HL-60 (cell line): ENCODE measurements around the gene MYRFL.

ENCODE experiments used
- DNase-seq, 2 experiments: peaks; one replicate each; pipeline ENCODE4 v3.0.0-alpha.2; 2010 to 2020; ENCODE audit warnings: low read depth in 1 of 2, low spot score in 1 of 2
- H3K27ac ChIP-seq: fragments of 250-450 bp; sonication (Bioruptor Pico); replicated peaks from 2 replicates; pipeline ENCODE4 v1.5.1; 2020; ENCODE audit warnings: mild to moderate bottlenecking, moderate library complexity
- H3K27me3 ChIP-seq: fragments of 250-450 bp; sonication (Bioruptor Pico); 2 replicates; pipeline ENCODE4 v1.5.1; 2021; ENCODE audit warnings: mild to moderate bottlenecking, moderate library complexity; ENCODE audit not compliant: insufficient read depth, poor library complexity, severe bottlenecking
- H3K4me3 ChIP-seq: replicated peaks from 2 replicates; pipeline ENCODE4 v1.5.1; 2011; ENCODE audit warnings: mild to moderate bottlenecking, control low read depth, low read length; ENCODE audit not compliant: insufficient read depth
- GABPA ChIP-seq: IDR thresholded peaks from 2 replicates; pipeline ENCODE4 v1.6.1; 2012; ENCODE audit warnings: low read depth
- POLR2AphosphoS5 ChIP-seq: IDR thresholded peaks from 2 replicates; pipeline ENCODE4 v1.6.1; 2012; ENCODE audit warnings: low read depth
- SPI1 ChIP-seq: IDR thresholded peaks from 2 replicates; pipeline ENCODE4 v1.6.1; 2012; ENCODE audit warnings: low read depth, mild to moderate bottlenecking, borderline replicate concordance
- TF ChIP-seq, protein P1 (sequence below): IDR thresholded peaks from 2 replicates; pipeline ENCODE4 v1.6.1; 2012; ENCODE audit warnings: low read depth; ENCODE audit not compliant: insufficient replicate concordance
- TF ChIP-seq, protein P2 (sequence below): IDR thresholded peaks from one replicate; pipeline ENCODE4 v1.5.1; 2011; ENCODE audit warnings: low read length, control low read depth, inconsistent platforms; ENCODE audit not compliant: insufficient read depth

Gene MYRFL

GRCh38 chr12:69880571-69880970 lies 55.5 kb downstream of the MYRFL start:
- TF ChIP-seq GABPA: no peak
- no peak for TF ChIP-seq POLR2AphosphoS5
- TF ChIP-seq, protein P1, sequence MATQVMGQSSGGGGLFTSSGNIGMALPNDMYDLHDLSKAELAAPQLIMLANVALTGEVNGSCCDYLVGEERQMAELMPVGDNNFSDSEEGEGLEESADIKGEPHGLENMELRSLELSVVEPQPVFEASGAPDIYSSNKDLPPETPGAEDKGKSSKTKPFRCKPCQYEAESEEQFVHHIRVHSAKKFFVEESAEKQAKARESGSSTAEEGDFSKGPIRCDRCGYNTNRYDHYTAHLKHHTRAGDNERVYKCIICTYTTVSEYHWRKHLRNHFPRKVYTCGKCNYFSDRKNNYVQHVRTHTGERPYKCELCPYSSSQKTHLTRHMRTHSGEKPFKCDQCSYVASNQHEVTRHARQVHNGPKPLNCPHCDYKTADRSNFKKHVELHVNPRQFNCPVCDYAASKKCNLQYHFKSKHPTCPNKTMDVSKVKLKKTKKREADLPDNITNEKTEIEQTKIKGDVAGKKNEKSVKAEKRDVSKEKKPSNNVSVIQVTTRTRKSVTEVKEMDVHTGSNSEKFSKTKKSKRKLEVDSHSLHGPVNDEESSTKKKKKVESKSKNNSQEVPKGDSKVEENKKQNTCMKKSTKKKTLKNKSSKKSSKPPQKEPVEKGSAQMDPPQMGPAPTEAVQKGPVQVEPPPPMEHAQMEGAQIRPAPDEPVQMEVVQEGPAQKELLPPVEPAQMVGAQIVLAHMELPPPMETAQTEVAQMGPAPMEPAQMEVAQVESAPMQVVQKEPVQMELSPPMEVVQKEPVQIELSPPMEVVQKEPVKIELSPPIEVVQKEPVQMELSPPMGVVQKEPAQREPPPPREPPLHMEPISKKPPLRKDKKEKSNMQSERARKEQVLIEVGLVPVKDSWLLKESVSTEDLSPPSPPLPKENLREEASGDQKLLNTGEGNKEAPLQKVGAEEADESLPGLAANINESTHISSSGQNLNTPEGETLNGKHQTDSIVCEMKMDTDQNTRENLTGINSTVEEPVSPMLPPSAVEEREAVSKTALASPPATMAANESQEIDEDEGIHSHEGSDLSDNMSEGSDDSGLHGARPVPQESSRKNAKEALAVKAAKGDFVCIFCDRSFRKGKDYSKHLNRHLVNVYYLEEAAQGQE: no peak
- no peak for TF ChIP-seq SPI1
- TF ChIP-seq, protein P2, sequence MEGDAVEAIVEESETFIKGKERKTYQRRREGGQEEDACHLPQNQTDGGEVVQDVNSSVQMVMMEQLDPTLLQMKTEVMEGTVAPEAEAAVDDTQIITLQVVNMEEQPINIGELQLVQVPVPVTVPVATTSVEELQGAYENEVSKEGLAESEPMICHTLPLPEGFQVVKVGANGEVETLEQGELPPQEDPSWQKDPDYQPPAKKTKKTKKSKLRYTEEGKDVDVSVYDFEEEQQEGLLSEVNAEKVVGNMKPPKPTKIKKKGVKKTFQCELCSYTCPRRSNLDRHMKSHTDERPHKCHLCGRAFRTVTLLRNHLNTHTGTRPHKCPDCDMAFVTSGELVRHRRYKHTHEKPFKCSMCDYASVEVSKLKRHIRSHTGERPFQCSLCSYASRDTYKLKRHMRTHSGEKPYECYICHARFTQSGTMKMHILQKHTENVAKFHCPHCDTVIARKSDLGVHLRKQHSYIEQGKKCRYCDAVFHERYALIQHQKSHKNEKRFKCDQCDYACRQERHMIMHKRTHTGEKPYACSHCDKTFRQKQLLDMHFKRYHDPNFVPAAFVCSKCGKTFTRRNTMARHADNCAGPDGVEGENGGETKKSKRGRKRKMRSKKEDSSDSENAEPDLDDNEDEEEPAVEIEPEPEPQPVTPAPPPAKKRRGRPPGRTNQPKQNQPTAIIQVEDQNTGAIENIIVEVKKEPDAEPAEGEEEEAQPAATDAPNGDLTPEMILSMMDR: no peak
- no peak overlapping the region for H3K4me3 ChIP-seq
- H3K27me3 ChIP-seq: no peaks in the 10 kb centered on the region
- H3K27ac ChIP-seq: no peak overlapping the region
- DNase-seq: no peak

GRCh38 chr12:69881771-69882170 lies 56.7 kb downstream of the MYRFL start:
- no peak for DNase-seq
- Histone ChIP-seq H3K27me3 (peaks cover 2% of the 10 kb centered on the region), H3K27ac (no peak overlapping the region), H3K4me3 (no peak overlapping the region)
- TF ChIP-seq GABPA (no peak), SPI1 (no peak)
- TF ChIP-seq, protein P1: no peak

DNA sequence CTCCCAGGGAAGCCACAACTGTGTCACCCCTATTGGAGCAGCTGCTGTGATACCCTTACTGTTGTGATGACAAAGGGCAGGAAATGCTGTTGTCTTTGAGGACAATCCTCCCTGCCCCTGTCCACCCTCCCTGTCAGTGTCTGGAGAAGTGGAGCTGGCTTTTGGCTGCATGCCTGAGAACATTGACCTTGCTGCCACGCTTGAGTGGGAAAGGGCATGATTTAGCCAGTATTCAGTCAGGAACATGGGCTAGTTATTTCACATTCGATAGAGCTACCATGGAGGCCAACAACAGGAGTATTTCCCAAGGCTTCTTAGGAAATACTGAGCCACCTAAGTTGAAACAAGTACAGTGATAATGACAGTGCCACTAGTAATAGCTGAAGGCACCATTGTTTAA lies 59.4 kb downstream of the MYRFL start:
- H3K27ac ChIP-seq: no peak overlapping the region
- TF ChIP-seq SPI1: no peak
- TF ChIP-seq, protein P1: no peak
- TF ChIP-seq GABPA: no peak
- no peak for TF ChIP-seq POLR2AphosphoS5
- TF ChIP-seq, protein P2: no peak
- no peak for DNase-seq
- H3K4me3 ChIP-seq: no peak overlapping the region
- peaks cover 5% of the 10 kb centered on the region for H3K27me3 ChIP-seq

GRCh38 chr12:69885658-69886057 lies 60.6 kb downstream of the MYRFL start:
- Histone ChIP-seq H3K27ac (no peak overlapping the region), H3K4me3 (no peak overlapping the region), H3K27me3 (peaks cover 5% of the 10 kb centered on the region)
- TF ChIP-seq, protein P2: no peak
- TF ChIP-seq, protein P1: no peak
- no peak for TF ChIP-seq GABPA
- no peak for TF ChIP-seq POLR2AphosphoS5
- TF ChIP-seq SPI1: no peak
- DNase-seq: no peak
